SK-N-SH (cell line): ENCODE data around the gene PRR11. TPM values are rescaled to one million over a fixed set of nuclear protein-coding genes. Genes with fewer than 3 reads are reported as not detected.
A peak's percentile ranks its signal among the peaks of the same experiment; 100 is the strongest.

ENCODE experiments used
- CTCF ChIA-PET: fragments of 300-600, 350-600 bp; formaldehyde crosslinking; extraction: SDS; loops from one replicate; lab custom pipeline; 2021; lab: Yijun Ruan, JAX
- POLR2A ChIA-PET: fragments of 350-600 bp; sonication (Branson Sonifier 250); formaldehyde crosslinking; extraction: SDS; loops from one replicate; lab custom pipeline; 2020; ENCODE audit warnings: antibody characterized with exemption, inconsistent platforms; lab: Yijun Ruan, JAX
- DNase-seq: peaks from one replicate; pipeline ENCODE4 v3.0.0; 2012
- H2AFZ ChIP-seq: fragments of 200-600 bp; sonication (generic); 2 replicates; pipeline ENCODE4 v1.8.1; 2016; ENCODE audit warnings: antibody characterized with exemption, mild to moderate bottlenecking, low read depth
- H3F3A ChIP-seq: fragments of 200-600 bp; sonication (generic); replicated peaks from 2 replicates; pipeline ENCODE3; 2016; ENCODE audit warnings: antibody characterized with exemption, mild to moderate bottlenecking; ENCODE audit not compliant: insufficient read depth
- H3K27ac ChIP-seq, 2 experiments: fragments of 200-500 bp in 1 of 2; fragments of 200-600 bp in 1 of 2; sonication (Bioruptor generic) in 1 of 2; sonication (generic), shearing (Covaris generic) in 1 of 2; 2 replicates each; pipeline versions ENCODE4 v1.5.1 to v1.6.1; 2014 to 2016; ENCODE audit warnings: low read depth in 2 of 2, inconsistent platforms in 1 of 2, low read length in 1 of 2, mild to moderate bottlenecking in 1 of 2, mixed read lengths in 1 of 2
- H3K27me3 ChIP-seq: fragments of 200-600 bp; sonication (generic), shearing (Covaris generic); 2 replicates; pipeline ENCODE4 v1.6.1; 2016; ENCODE audit warnings: mixed run types; ENCODE audit not compliant: insufficient read depth
- H3K36me3 ChIP-seq, 2 experiments: fragments of 200-500 bp in 1 of 2; fragments of 200-600 bp in 1 of 2; sonication (Bioruptor generic) in 1 of 2; sonication (generic) in 1 of 2; replicated peaks in 1 of 2; 2 replicates each; pipeline versions ENCODE3 to v1.5.1; 2014 to 2016; ENCODE audit warnings: low read length in 1 of 2, mild to moderate bottlenecking in 1 of 2; ENCODE audit not compliant: insufficient read depth in 2 of 2, control insufficient read depth in 1 of 2
- H3K4me1 ChIP-seq, 2 experiments: fragments of 200-500 bp in 1 of 2; fragments of 200-600 bp in 1 of 2; sonication (Bioruptor generic) in 1 of 2; sonication (generic), shearing (Covaris generic) in 1 of 2; 2 replicates each; pipeline versions ENCODE4 v1.5.1 to v1.6.1; 2014 to 2016; ENCODE audit warnings: low read depth in 1 of 2, low read length in 1 of 2, mixed run types in 1 of 2; ENCODE audit not compliant: insufficient read depth in 2 of 2, control insufficient read depth in 1 of 2
- H3K4me2 ChIP-seq: fragments of 200-600 bp; sonication (generic), shearing (Covaris generic); 2 replicates; pipeline ENCODE4 v1.6.1; 2017; ENCODE audit warnings: mixed run types
- H3K4me3 ChIP-seq, 2 experiments: fragments of 200-500 bp in 1 of 2; fragments of 200-600 bp in 1 of 2; sonication (Bioruptor generic) in 1 of 2; sonication (generic), shearing (Covaris generic) in 1 of 2; 2 replicates each; pipeline versions ENCODE4 v1.5.1 to v1.8.1; 2014 to 2016; ENCODE audit warnings: low read depth in 2 of 2, inconsistent platforms in 1 of 2, low read length in 1 of 2, mild to moderate bottlenecking in 1 of 2, mixed read lengths in 1 of 2, moderate library complexity in 1 of 2
- H3K79me2 ChIP-seq: fragments of 200-600 bp; sonication (generic); 2 replicates; pipeline ENCODE4 v1.8.1; 2017; ENCODE audit warnings: mild to moderate bottlenecking; ENCODE audit not compliant: insufficient read depth
- H3K9ac ChIP-seq: fragments of 200-600 bp; sonication (generic); 2 replicates; pipeline ENCODE4 v1.6.1; 2017; ENCODE audit warnings: mixed run types
- H3K9me2 ChIP-seq: fragments of 200-600 bp; sonication (generic); 2 replicates; pipeline ENCODE4 v1.6.1; 2017; ENCODE audit warnings: mixed run types
- H3K9me3 ChIP-seq: fragments of 200-600 bp; sonication (generic); 2 replicates; pipeline ENCODE4 v1.6.1; 2017; ENCODE audit warnings: mixed run types, mild to moderate bottlenecking, moderate library complexity
- H4K20me1 ChIP-seq: fragments of 200-600 bp; sonication (generic); 2 replicates; pipeline ENCODE4 v1.6.1; 2017; ENCODE audit warnings: mild to moderate bottlenecking, mixed run types; ENCODE audit not compliant: insufficient read depth
- EP300 ChIP-seq, 2 experiments: IDR thresholded peaks; 2 replicates each; pipeline versions ENCODE4 v1.4.0 to v1.6.1; 2012; ENCODE audit warnings: borderline replicate concordance in 1 of 2, low read depth in 1 of 2, low read length in 1 of 2
- EZH2phosphoT487 ChIP-seq: fragments of 200-600 bp; sonication (generic); IDR thresholded peaks from 2 replicates; pipeline ENCODE4 v1.6.1; 2017; ENCODE audit warnings: low read depth, mixed run types, mild to moderate bottlenecking, antibody characterized with exemption, moderate library complexity, borderline replicate concordance
- FOSL2 ChIP-seq: IDR thresholded peaks from 2 replicates; pipeline ENCODE4 v1.4.0; 2012; ENCODE audit warnings: low read depth, mild to moderate bottlenecking, moderate library complexity, borderline replicate concordance
- FOXM1 ChIP-seq: IDR thresholded peaks from 2 replicates; pipeline ENCODE4 v1.4.0; 2012; ENCODE audit warnings: low read depth, mild to moderate bottlenecking
- GABPA ChIP-seq: IDR thresholded peaks from 2 replicates; pipeline ENCODE4 v1.4.0; 2012; ENCODE audit warnings: low read depth, mild to moderate bottlenecking
- IRF3 ChIP-seq: fragments of 150-350 bp; IDR thresholded peaks from 2 replicates; pipeline ENCODE4 v1.6.1; 2016; ENCODE audit warnings: mild to moderate bottlenecking, low read depth, low read length
- JUND ChIP-seq: IDR thresholded peaks from 2 replicates; pipeline ENCODE4 v1.4.0; 2012
- MXI1 ChIP-seq: IDR thresholded peaks from 2 replicates; pipeline ENCODE4 v1.6.1; 2012; ENCODE audit warnings: mild to moderate bottlenecking, low read depth, low read length, improper control_type of control experiment
- NFIC ChIP-seq: IDR thresholded peaks from 2 replicates; pipeline ENCODE4 v1.4.0; 2012; ENCODE audit warnings: borderline replicate concordance
- NRF1 ChIP-seq: IDR thresholded peaks from 2 replicates; pipeline ENCODE4 v1.6.1; 2012; ENCODE audit warnings: low read depth, mild to moderate bottlenecking, low read length
- PBX3 ChIP-seq: IDR thresholded peaks from 2 replicates; pipeline ENCODE4; 2012
- POLR2AphosphoS5 ChIP-seq: IDR thresholded peaks from 2 replicates; pipeline ENCODE4 v1.6.1; 2012; ENCODE audit warnings: low read depth, low read length
- RAD21 ChIP-seq: IDR thresholded peaks from 2 replicates; pipeline ENCODE4 v1.6.1; 2012; ENCODE audit warnings: mild to moderate bottlenecking, low read length
- RXRA ChIP-seq: IDR thresholded peaks from 2 replicates; pipeline ENCODE4 v1.4.0; 2012; ENCODE audit warnings: low read depth, mild to moderate bottlenecking, borderline replicate concordance
- SMC3 ChIP-seq: IDR thresholded peaks from 2 replicates; pipeline ENCODE4 v1.6.1; 2012; ENCODE audit warnings: low read depth, low read length, improper control_type of control experiment
- TAF1 ChIP-seq: IDR thresholded peaks from 2 replicates; pipeline ENCODE4 v1.6.1; 2012; ENCODE audit warnings: low read depth, mild to moderate bottlenecking, low read length, moderate library complexity, borderline replicate concordance
- TEAD4 ChIP-seq: IDR thresholded peaks from 2 replicates; pipeline ENCODE4 v1.4.0; 2012; ENCODE audit warnings: mild to moderate bottlenecking, borderline replicate concordance; ENCODE audit not compliant: insufficient read depth
- USF1 ChIP-seq: IDR thresholded peaks from 2 replicates; pipeline ENCODE4 v1.4.0; 2012; ENCODE audit warnings: low read depth, borderline replicate concordance
- USF2 ChIP-seq: fragments of 150-350 bp; IDR thresholded peaks from 2 replicates; pipeline ENCODE4 v1.6.1; 2017; ENCODE audit warnings: antibody characterized with exemption, low read length, low read depth, borderline replicate concordance
- YY1 ChIP-seq: IDR thresholded peaks from 2 replicates; pipeline ENCODE4 v1.4.0; 2012; ENCODE audit warnings: low read depth, mild to moderate bottlenecking
- WGBS: methylation state at CpG from one replicate; pipeline ENCODE4 v1.1.6; 2017; ENCODE audit warnings: low lambda C conversion rate; 5-methylcytosine and 5-hydroxymethylcytosine counted together
- polyA plus RNA-seq, 3 experiments: library from polyadenylated mRNA; depleted of rRNA; stranded (reverse); fragments of >200 nt; gene quantifications; 2 replicates each; pipeline ENCODE4 v1.2.3, GENCODE V29; 2012
- TF ChIP-seq, protein P1 (sequence below): IDR thresholded peaks from 2 replicates; pipeline ENCODE4 v1.4.0; 2012; ENCODE audit warnings: low read depth, borderline replicate concordance

PRR11 gene
- polyA plus RNA-seq, 1 of the 3 experiments (the other 2 are of a cell fraction): 25.8 TPM

GRCh38 chr17:59105852-59106462 is 49.6 kb upstream of the PRR11 start (continued):
- TF ChIP-seq FOSL2 (no peak), NFIC (peak; percentile 51), RAD21 (no peak)

DNA sequence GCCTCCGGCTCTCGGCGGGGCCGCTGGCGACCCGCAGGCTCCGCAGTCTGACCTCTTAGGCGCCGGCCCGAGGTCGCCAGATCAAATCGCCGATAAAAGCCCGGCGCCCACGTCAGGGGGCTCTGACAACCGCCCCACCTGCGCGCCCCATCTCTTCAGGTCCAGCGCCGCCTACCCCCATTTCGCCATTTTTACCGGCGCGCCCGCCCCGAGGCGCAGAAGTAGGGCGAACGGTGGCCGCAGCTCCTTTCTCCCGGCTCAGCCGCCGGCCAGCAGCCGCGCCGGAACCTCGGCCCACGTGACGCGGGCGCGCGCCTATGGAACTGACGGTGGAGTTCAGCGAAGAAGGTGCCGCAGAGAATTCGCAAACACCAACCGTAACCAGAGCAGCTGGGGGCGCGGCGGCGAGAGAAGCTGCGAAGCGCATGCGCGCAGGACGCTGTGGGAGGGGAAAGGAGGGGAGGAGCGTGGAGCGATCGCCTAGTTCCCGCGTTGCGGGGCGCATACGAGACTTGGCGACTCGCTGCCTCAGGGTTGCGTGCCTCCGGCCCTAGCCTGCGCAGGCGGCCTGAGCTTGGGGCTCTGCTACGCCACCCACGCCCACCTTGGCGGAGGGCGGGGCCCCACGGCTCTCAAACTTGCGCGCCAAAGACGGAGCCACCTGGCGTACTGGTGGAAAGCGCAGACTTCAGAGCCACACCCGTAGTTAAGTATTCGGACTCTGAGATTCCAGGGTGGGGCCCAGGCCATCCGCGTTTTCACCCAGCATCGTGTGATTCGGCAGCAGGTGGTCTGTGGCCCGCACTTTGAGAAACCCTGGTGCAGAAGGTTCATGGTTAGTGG is 48.9 kb upstream of the PRR11 start, which contains the start of gene TRIM37:
TRIM37 (minus strand) TSS at position 418 of the 843 bp plus-strand sequence. CDS start 419 bp downstream, outside the sequence.
- no peaks in the 10 kb centered on the region for H3K9me2 ChIP-seq
- H4K20me1 ChIP-seq: peaks cover 14% of the 10 kb centered on the region
- TF ChIP-seq IRF3 (no peak), GABPA (peak; percentile 54), FOXM1 (no peak), USF2 (peak; percentile 91), RXRA (no peak), USF1 (peak; percentile 99), NRF1 (peak; percentile 98), POLR2AphosphoS5 (peak; percentile 68; the same call in 1 of the 2 replicates), YY1 (peak; percentile 76), JUND (0 out of 2 replicates have a peak, but pooled peaks have one; percentile 21), EP300 (IDR thresholded peaks at IDR 0.05; ENCODE audit: borderline replicate concordance in 1 of 2, low read depth in 1 of 2, low read length in 1 of 2) (no peak), SMC3 (no peak), MXI1 (peak; percentile 98), TEAD4 (no peak), TAF1 (peak; percentile 66; the same call in 1 of the 2 replicates), PBX3 (no peak), EZH2phosphoT487 (no peak)
- TF ChIP-seq, protein P1, sequence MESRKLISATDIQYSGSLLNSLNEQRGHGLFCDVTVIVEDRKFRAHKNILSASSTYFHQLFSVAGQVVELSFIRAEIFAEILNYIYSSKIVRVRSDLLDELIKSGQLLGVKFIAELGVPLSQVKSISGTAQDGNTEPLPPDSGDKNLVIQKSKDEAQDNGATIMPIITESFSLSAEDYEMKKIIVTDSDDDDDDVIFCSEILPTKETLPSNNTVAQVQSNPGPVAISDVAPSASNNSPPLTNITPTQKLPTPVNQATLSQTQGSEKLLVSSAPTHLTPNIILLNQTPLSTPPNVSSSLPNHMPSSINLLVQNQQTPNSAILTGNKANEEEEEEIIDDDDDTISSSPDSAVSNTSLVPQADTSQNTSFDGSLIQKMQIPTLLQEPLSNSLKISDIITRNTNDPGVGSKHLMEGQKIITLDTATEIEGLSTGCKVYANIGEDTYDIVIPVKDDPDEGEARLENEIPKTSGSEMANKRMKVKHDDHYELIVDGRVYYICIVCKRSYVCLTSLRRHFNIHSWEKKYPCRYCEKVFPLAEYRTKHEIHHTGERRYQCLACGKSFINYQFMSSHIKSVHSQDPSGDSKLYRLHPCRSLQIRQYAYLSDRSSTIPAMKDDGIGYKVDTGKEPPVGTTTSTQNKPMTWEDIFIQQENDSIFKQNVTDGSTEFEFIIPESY: peak; percentile 95

More for the DNA sequence above, 48.9 kb upstream of the PRR11 start, which contains the start of gene TRIM37:
- Histone ChIP-seq H3K4me3 (peak within 1 kb of the TSS; percentile 73 to 83), H2AFZ (peak within 1 kb of the TSS; percentile 79), H3K27me3 (no peaks in the 10 kb centered on the region), H3K9me3 (no peaks in the 10 kb centered on the region), H3K4me2 (peak within 1 kb of the TSS; percentile 80), H3K36me3 (peaks cover 12 to 20% of the 10 kb centered on the region in 2 experiments), H3F3A (peaks cover 10% of the 10 kb centered on the region), H3K79me2 (peaks cover 67% of the 10 kb centered on the region), H3K9ac (peak within 1 kb of the TSS; percentile 80), H3K27ac (peak within 1 kb of the TSS; percentile 87 to 91), H3K4me1 (peaks cover 0 to 8% of the 10 kb centered on the region in 2 experiments; a peak in 2 of 4 replicates)
- ChIA-PET POLR2A (interaction anchor here (0.6 to 2.3 kb wide), 7 partner anchors 9 to 588 kb away, joined by 3 to 9 read pairs (median 4); partner anchors contain the start of genes PRR11, RAD51C, SKA2 and TEX14), CTCF (interaction anchor here (1.3 to 2.4 kb wide), 2 partner anchors 12 to 93 kb away, joined by 3 to 8 read pairs; no protein-coding TSS in a partner anchor)
- peak; percentile 99 for DNase-seq
- WGBS: under 1% methylated on average over 55 of the region's 89 CpGs
